A549 treated with CpdA at 1 μM for 4 hours (cell line): ENCODE data around the gene SNRNP40. TPM values are rescaled to one million over a fixed set of nuclear protein-coding genes. Genes with fewer than 3 reads are reported as not detected.

Experiments used
- total RNA-seq: library from RNA; stranded (reverse); fragments of 200-300 nt; extraction: Qiagen RNA extraction; gene quantifications from 5 replicates; pipeline ENCODE4 v1.2.3, GENCODE V29; 2022; ENCODE audit warnings: low read depth

SNRNP40 gene
- 45.1 to 50.5 TPM (median 47.7 TPM) in 5 replicates for total RNA-seq

DNA sequence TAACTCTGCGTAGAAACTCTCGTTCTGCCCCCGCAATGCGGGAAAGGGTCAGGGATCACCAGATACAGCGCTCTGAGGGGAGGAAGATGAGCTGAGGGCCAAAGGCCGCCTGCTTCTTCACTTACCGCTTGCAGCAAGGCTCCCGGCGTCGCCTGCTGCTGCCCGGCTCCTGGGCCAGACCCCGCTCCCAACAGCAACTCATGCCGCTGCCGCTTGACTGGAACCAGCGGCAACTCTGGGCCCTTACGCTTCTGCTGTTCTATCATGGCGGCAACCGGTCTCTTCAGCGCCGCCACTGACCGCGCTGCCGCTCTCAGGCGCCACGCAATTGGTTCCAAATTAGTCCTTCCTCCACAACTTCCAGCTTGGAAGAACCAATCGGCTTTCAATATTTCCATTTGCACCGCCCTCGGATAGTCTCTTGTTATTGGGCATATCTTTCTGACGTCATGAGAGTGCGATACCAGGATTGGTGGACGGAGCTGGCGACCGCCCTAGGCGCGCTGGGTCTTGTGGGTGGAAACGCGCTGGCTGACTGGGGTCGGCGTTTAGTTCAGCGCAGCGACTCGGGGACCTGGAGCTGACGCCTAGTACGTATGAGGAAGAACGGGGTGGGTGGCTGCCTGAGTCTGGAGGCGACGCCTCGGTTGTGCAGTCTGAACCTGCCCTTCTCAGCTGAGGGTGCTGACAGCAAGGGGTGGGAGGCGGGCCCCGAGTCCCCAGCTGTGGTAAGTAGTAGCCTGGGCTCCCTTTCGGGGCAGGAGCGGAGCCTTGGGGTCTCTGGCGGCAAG lies at the start of gene SNRNP40, which contains the start of gene ZCCHC17:
TSS of gene SNRNP40 (minus strand) at position 303 of the 791 bp plus-strand sequence. CDS start at position 266, 37 bp downstream.
TSS of gene ZCCHC17 (plus strand) at position 547 of the 791 bp plus-strand sequence. CDS start 13,067 bp downstream, outside the sequence.

DNA sequence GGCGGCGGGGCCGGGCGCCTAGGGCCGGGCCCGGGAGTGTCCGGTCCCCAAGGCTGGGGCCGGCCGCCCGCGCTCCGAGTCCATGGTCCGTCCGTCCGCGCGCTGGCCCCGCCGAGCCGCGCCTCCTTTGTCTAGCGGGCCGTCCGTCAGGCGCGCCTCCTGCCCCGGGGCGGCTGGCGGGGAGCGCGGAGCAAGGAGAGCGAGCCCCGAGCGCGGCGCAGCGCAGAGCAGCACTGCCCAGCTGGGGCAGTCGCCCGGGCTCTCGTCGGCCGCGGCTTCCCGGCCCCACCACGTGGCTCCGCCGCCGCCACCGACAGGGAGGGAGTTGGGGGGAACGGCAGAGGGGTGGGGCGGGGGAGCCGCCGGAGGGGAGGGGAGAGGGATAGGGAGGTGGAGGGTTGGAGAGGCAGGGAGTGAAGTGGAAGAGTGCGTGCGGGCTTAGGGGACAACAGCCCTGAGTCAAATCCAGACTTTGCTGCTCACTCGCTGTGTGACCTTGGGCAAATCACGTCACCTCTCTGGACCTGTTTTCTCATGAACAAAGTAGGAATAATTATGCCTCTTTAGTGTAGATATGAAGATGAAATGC lies 56.8 kb downstream of the SNRNP40 start, which contains the start of gene NKAIN1:
TSS of gene NKAIN1 (minus strand) at position 235 of the 589 bp plus-strand sequence. CDS start 340 bp downstream, outside the sequence.

Other genes starting within 250 kb of the SNRNP40 start
- gene PUM1, start 231.1 kb downstream of the SNRNP40 start, total RNA-seq = 28.3 to 39.0 TPM (median 31.9 TPM) in 5 replicates
- gene NKAIN1, start 56.9 kb downstream of the SNRNP40 start, total RNA-seq = 0.98 to 1.7 TPM (median 1.5 TPM) in 5 replicates
- gene ZCCHC17, start 244 bp upstream of the SNRNP40 start, total RNA-seq = 23.7 to 26.8 TPM (median 25.2 TPM) in 5 replicates
- gene FABP3, start 76.3 kb upstream of the SNRNP40 start, total RNA-seq = not detected in 5 replicates
- gene SERINC2, start 116.4 kb upstream of the SNRNP40 start, total RNA-seq = 16.5 to 28.9 TPM (median 27.1 TPM) in 5 replicates